CD14-positive monocyte (primary cell): ENCODE results near the gene TRIM67. TPM values are rescaled to one million over a fixed set of nuclear protein-coding genes. Genes with fewer than 3 reads are reported as not detected.

Experiments used
- DNase-seq, 3 donors: peaks; one replicate each; pipeline ENCODE4 v3.0.0-alpha.2; 2011 to 2022
- H2AFZ ChIP-seq: 2 replicates; pipeline ENCODE4 v1.6.0; 2012; ENCODE audit warnings: mild to moderate bottlenecking, low read depth, low read length, inconsistent platforms; ENCODE audit not compliant: insufficient read depth, poor library complexity, severe bottlenecking
- H3K27ac ChIP-seq, 2 donors: 1 replicate in 1 of 2; 2 replicates in 1 of 2; pipeline ENCODE4 v1.5.1; 2012 to 2013; ENCODE audit warnings: low read length in 2 of 2, control low read depth in 1 of 2, inconsistent platforms in 1 of 2, low read depth in 1 of 2, mild to moderate bottlenecking in 1 of 2
- H3K27me3 ChIP-seq, 2 donors: one replicate each; pipeline versions ENCODE4 v1.6.0 to v1.6.1; 2011 to 2013; ENCODE audit warnings: low read length in 2 of 2; ENCODE audit not compliant: control insufficient read depth in 2 of 2, insufficient read depth in 2 of 2
- H3K36me3 ChIP-seq, 2 donors: replicated peaks in 1 of 2; 1 replicate in 1 of 2; 2 replicates in 1 of 2; pipeline versions ENCODE4 v1.5.1 to v1.6.1; 2012 to 2013; ENCODE audit warnings: low read length in 2 of 2, control low read depth in 1 of 2, inconsistent platforms in 1 of 2, mild to moderate bottlenecking in 1 of 2; ENCODE audit not compliant: insufficient read depth in 2 of 2, control insufficient read depth in 1 of 2
- H3K4me1 ChIP-seq, 2 donors: 1 replicate in 1 of 2; 2 replicates in 1 of 2; pipeline versions ENCODE4 v1.5.1 to v1.6.1; 2012 to 2013; ENCODE audit warnings: low read length in 2 of 2, control low read depth in 1 of 2, inconsistent platforms in 1 of 2, mild to moderate bottlenecking in 1 of 2, moderate library complexity in 1 of 2; ENCODE audit not compliant: insufficient read depth in 2 of 2, control insufficient read depth in 1 of 2
- H3K4me2 ChIP-seq: replicated peaks from 2 replicates; pipeline ENCODE3; 2012; ENCODE audit warnings: low read length, moderate library complexity, mild to moderate bottlenecking; ENCODE audit not compliant: poor library complexity, severe bottlenecking; ENCODE audit errors: extremely low read depth
- H3K4me3 ChIP-seq, 3 experiments: fragments of 200-600 bp in 1 of 3; sonication (generic) in 1 of 3; replicated peaks in 1 of 3; 1 replicate in 2 of 3; 2 replicates in 1 of 3; pipeline ENCODE4 v1.5.1; 2011 to 2013; ENCODE audit warnings: low read length in 3 of 3, mild to moderate bottlenecking in 3 of 3, control low read depth in 2 of 3, low read depth in 2 of 3, inconsistent platforms in 1 of 3, moderate library complexity in 1 of 3
- H3K79me2 ChIP-seq: 2 replicates; pipeline ENCODE4 v1.6.0; 2012; ENCODE audit warnings: mild to moderate bottlenecking, control low read depth, inconsistent platforms, low read length, moderate library complexity; ENCODE audit not compliant: insufficient read depth
- H3K9ac ChIP-seq: 2 replicates; pipeline ENCODE4 v1.6.0; 2017; ENCODE audit warnings: low read length, mild to moderate bottlenecking; ENCODE audit not compliant: insufficient read depth, poor library complexity, severe bottlenecking
- H3K9me3 ChIP-seq, 2 donors: replicated peaks in 1 of 2; 1 replicate in 1 of 2; 2 replicates in 1 of 2; pipeline versions ENCODE4 v1.5.1 to v1.6.1; 2012 to 2013; ENCODE audit warnings: low read length in 2 of 2, control low read depth in 1 of 2; ENCODE audit not compliant: control insufficient read depth in 1 of 2, insufficient read depth in 1 of 2
- H4K20me1 ChIP-seq: 2 replicates; pipeline ENCODE4 v1.6.0; 2012; ENCODE audit warnings: mild to moderate bottlenecking, low read length, control low read depth, moderate library complexity; ENCODE audit not compliant: insufficient read depth
- H3K27ac Mint-ChIP-seq, 7 donors: one replicate each; pipeline ENCODE4 v1.8.0; 2020; ENCODE audit warnings: mild to moderate bottlenecking in 7 of 7, mixed read lengths in 7 of 7, moderate library complexity in 6 of 7, inconsistent platforms in 2 of 7
- H3K27me3 Mint-ChIP-seq, 3 donors: one replicate each; pipeline ENCODE4 v1.8.0; 2021 to 2022; ENCODE audit warnings: low read depth in 3 of 3, mild to moderate bottlenecking in 3 of 3, mixed read lengths in 3 of 3, moderate library complexity in 3 of 3, inconsistent platforms in 1 of 3
- H3K36me3 Mint-ChIP-seq, 2 donors: one replicate each; pipeline ENCODE4 v1.8.0; 2020; ENCODE audit warnings: mixed read lengths in 2 of 2, inconsistent platforms in 1 of 2, mild to moderate bottlenecking in 1 of 2
- H3K4me1 Mint-ChIP-seq: one replicate; pipeline ENCODE4 v1.8.0; 2020; ENCODE audit warnings: mild to moderate bottlenecking, mixed read lengths
- H3K4me3 Mint-ChIP-seq, 2 donors: one replicate each; pipeline ENCODE4 v1.8.0; 2020; ENCODE audit warnings: mild to moderate bottlenecking in 2 of 2, mixed read lengths in 2 of 2, moderate library complexity in 1 of 2
- H3K9me3 Mint-ChIP-seq, 7 donors: one replicate each; pipeline ENCODE4 v1.8.0; 2020 to 2022; ENCODE audit warnings: mixed read lengths in 7 of 7, mild to moderate bottlenecking in 6 of 7, moderate library complexity in 6 of 7, inconsistent platforms in 2 of 7
- CTCF ChIP-seq: fragments of 200-600 bp; IDR thresholded peaks from one replicate; pipeline ENCODE4 v1.8.0; 2022; ENCODE audit warnings: antibody characterized with exemption, mild to moderate bottlenecking
- WGBS: methylation state at CpG from one replicate; pipeline ENCODE4 v1.1.5; 2013; ENCODE audit warnings: missing lambda C conversion rate; ENCODE audit not compliant: insufficient coverage; 5-methylcytosine and 5-hydroxymethylcytosine counted together
- intact Hi-C, 2 donors: fragments of 100-400 bp; cut with micrococcal nuclease; formaldehyde crosslinking; loops; one replicate each; pipeline versions ENCODE4 v1.15.0 to v1.15.1; 2023
- polyA plus RNA-seq, 3 donors: library from polyadenylated mRNA; depleted of rRNA in 1 of 3; unstranded in 2 of 3; stranded (reverse) in 1 of 3; fragments of 300-500 nt in 2 of 3; fragments of >200 nt in 1 of 3; fragmentation: Illumina TruSeq in 2 of 3; gene quantifications; 1 replicate in 2 of 3; 2 replicates in 1 of 3; pipeline ENCODE4 v1.2.3, GENCODE V29; 2012 to 2021

Gene TRIM67
- polyA plus RNA-seq, 3 donors, result not detected

DNA sequence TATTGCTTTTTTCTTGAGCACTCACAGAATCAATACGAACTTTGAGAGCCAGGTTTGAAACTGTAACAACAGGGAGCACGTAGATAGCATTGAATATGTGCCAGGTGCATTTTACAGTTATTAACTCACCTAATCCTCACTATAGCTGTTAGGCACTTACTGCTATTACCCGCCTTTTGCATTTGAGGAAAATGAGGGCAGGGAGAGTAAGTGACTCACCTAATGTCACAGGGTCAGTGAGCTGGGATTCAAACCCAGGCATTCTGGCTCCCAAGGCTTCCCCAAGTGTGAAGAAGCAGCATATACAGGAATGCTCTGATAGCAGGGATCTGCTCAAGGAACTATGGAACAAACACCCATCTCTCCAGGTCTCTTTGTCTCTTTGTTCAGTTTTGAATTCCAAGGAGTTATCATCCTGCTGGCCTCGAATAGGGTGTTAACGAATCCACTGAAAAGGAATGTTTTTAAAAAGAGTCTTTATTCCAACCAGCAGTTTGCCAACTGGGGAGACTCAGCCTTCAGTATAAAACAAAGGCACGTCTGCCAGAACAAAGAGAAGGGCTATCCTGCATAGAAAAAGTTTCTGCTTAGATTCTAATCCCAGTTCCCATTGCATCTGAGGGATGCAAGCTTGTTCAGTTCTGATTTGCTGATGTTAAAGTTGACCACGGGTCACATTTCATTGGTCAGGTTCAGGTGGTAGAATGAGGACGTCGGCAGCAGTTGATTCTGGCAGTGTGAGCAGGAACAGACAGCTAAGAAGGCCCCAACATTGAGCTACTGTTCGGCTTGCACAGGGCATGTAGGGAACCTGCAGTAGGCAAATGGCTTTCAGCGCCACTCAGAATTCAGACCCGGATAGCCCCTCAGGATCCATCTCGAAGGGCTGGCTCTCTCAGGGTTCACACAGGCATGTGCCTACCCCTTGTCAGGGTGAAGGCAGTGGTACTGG is 22.1 kb downstream of the TRIM67 start:
- Mint-ChIP-seq H3K4me3 (no peak overlapping the region), H3K27ac (no peak overlapping the region), H3K36me3 (no peaks in the 10 kb centered on the region), H3K27me3 (peaks cover 18 to 40% (median 23%) of the 10 kb centered on the region in 3 donors), H3K9me3 (peaks cover 0 to 6% (median 1%) of the 10 kb centered on the region in 7 donors), H3K4me1 (no peaks in the 10 kb centered on the region)
- H3K9ac ChIP-seq, result no peak overlapping the region
- DNase-seq, result no peak
- peaks cover 0 to 6% of the 10 kb centered on the region in 2 donors for H3K27me3 ChIP-seq
- H4K20me1 ChIP-seq, result no peaks in the 10 kb centered on the region
- intact Hi-C loops, result no loop called here
- no peaks in the 10 kb centered on the region for H3K79me2 ChIP-seq
- no peak overlapping the region for H3K4me3 ChIP-seq
- H3K9me3 ChIP-seq, result no peaks in the 10 kb centered on the region
- TF ChIP-seq CTCF, result no peak
- H2AFZ ChIP-seq, result no peak overlapping the region
- 76% methylated on average over 8 of the region's 13 CpGs for WGBS
- H3K4me1 ChIP-seq, result no peaks in the 10 kb centered on the region
- H3K4me2 ChIP-seq, result no peak overlapping the region
- no peak overlapping the region for H3K27ac ChIP-seq
- H3K36me3 ChIP-seq, result no peaks in the 10 kb centered on the region

DNA sequence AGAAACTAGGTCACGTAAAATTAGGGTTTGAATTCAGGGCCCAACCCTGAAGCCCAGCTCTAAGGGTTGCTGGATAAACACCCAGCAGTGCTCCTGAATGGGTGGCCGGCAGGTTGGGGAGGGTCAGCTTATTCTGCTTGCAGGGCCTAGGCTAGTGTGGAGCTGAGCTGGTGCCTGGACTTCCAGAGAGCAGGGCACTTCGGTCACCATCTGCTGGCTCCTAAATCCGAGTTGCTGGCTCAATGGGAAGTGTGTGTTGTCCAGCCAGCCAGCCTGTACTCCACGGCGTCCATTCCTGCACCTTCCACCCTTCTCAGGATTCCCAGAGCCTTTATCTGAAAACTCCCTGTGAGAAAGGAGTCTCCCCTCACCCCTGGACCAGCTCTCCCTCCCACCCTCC is 23.0 kb downstream of the TRIM67 start:
- TF ChIP-seq CTCF, result no peak
- Histone ChIP-seq H3K4me1 (no peaks in the 10 kb centered on the region), H2AFZ (no peak overlapping the region), H3K36me3 (no peaks in the 10 kb centered on the region), H3K27me3 (peaks cover 0 to 7% of the 10 kb centered on the region in 2 donors), H3K27ac (no peak overlapping the region), H4K20me1 (no peaks in the 10 kb centered on the region), H3K4me3 (no peak overlapping the region), H3K9me3 (no peaks in the 10 kb centered on the region), H3K79me2 (no peaks in the 10 kb centered on the region), H3K9ac (no peak overlapping the region), H3K4me2 (no peak overlapping the region)
- no peaks in the 10 kb centered on the region for H3K4me1 Mint-ChIP-seq
- no peak overlapping the region for H3K27ac Mint-ChIP-seq
- no peak overlapping the region for H3K4me3 Mint-ChIP-seq
- peaks cover 17 to 41% (median 20%) of the 10 kb centered on the region in 3 donors for H3K27me3 Mint-ChIP-seq
- no peak for DNase-seq
- intact Hi-C loops, result no loop called here
- H3K36me3 Mint-ChIP-seq, result no peaks in the 10 kb centered on the region
- H3K9me3 Mint-ChIP-seq, result peaks cover 0 to 7% (median 4%) of the 10 kb centered on the region in 7 donors
- 89% methylated on average over 3 of the region's 6 CpGs for WGBS
